GM12875 (cell line): ENCODE results near the gene PRRX1.

ENCODE experiments used
- H3K4me3 ChIP-seq: one replicate; pipeline ENCODE4 v1.5.1; 2011; ENCODE audit warnings: low read depth, low read length, control low read depth
- CTCF ChIP-seq: IDR thresholded peaks from 2 replicates; pipeline ENCODE4 v1.5.1; 2011; ENCODE audit warnings: low read depth, mild to moderate bottlenecking, control low read depth, inconsistent platforms, low read length, moderate library complexity, borderline replicate concordance; ENCODE audit not compliant: insufficient read depth

PRRX1 gene

GRCh38 chr1:170700842-170701615 is 37.1 kb downstream of the PRRX1 start:
- no peak overlapping the region for H3K4me3 ChIP-seq
- no peak for TF ChIP-seq CTCF

- H3K4me3 ChIP-seq = no peak overlapping the region
- no peak for TF ChIP-seq CTCF
Measured at GRCh38 chr1:170701962-170702361, 38.0 kb downstream of the PRRX1 start.

GRCh38 chr1:170703591-170703990 is 39.7 kb downstream of the PRRX1 start:
- no peak for TF ChIP-seq CTCF
- no peak overlapping the region for H3K4me3 ChIP-seq

GRCh38 chr1:170704256-170704655 is 40.3 kb downstream of the PRRX1 start:
- no peak for TF ChIP-seq CTCF
- no peak overlapping the region for H3K4me3 ChIP-seq

GRCh38 chr1:170705981-170706380 is 42.0 kb downstream of the PRRX1 start:
- TF ChIP-seq CTCF = no peak
- H3K4me3 ChIP-seq = no peak overlapping the region

GRCh38 chr1:170707117-170707516 is 43.2 kb downstream of the PRRX1 start:
- TF ChIP-seq CTCF = no peak
- H3K4me3 ChIP-seq = no peak overlapping the region

- no peak for TF ChIP-seq CTCF
- H3K4me3 ChIP-seq = no peak overlapping the region
Measured at GRCh38 chr1:170707959-170708655, 44.2 kb downstream of the PRRX1 start.
